ENCODE results near the gene NDUFB7. TPM values are rescaled to one million over a fixed set of nuclear protein-coding genes. Genes with fewer than 3 reads are reported as not detected.
"Not testable (repeated sequence)": the region's sequence is repeated elsewhere in the genome, so short reads cannot be mapped to it uniquely, and the experiment has no call there.

NDUFB7 gene
- polyA plus RNA-seq, 1 experiment = 97.3 TPM

DNA sequence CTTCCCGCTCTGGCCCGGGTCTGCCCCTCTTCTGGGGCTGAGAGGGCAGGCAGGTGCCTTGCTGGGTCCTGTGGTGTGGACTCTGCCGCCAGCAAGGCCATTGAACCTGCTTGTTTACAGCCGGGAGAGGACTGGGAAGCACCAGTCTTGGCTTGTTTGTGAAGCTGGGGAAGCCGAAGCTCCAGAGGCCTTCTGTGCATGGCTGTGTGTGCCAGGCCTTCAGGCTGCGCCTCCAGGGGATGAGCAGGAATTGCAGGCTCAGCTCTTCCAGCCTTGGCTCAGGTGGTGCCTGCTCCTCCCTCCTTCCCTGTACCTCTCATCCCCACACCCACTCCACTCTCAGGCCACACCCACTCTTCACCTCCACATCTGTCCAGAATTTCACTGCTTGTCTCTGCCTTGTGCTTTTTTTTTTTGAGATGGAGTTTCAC, 17.5 kb downstream of the NDUFB7 start:
- no peak for DNase-seq (ENCODE audit: low read depth, low spot score)
- ChIA-PET CTCF (interaction anchor here (0.6 to 4.0 kb wide), 3 partner anchors 16 to 132 kb away, joined by 3 to 69 read pairs (median 4); partner anchors contain the start of gene NDUFB7), POLR2A (no interaction called here)
- TF ChIP-seq, protein P1, sequence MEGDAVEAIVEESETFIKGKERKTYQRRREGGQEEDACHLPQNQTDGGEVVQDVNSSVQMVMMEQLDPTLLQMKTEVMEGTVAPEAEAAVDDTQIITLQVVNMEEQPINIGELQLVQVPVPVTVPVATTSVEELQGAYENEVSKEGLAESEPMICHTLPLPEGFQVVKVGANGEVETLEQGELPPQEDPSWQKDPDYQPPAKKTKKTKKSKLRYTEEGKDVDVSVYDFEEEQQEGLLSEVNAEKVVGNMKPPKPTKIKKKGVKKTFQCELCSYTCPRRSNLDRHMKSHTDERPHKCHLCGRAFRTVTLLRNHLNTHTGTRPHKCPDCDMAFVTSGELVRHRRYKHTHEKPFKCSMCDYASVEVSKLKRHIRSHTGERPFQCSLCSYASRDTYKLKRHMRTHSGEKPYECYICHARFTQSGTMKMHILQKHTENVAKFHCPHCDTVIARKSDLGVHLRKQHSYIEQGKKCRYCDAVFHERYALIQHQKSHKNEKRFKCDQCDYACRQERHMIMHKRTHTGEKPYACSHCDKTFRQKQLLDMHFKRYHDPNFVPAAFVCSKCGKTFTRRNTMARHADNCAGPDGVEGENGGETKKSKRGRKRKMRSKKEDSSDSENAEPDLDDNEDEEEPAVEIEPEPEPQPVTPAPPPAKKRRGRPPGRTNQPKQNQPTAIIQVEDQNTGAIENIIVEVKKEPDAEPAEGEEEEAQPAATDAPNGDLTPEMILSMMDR (IDR thresholded peaks at IDR 0.05; ENCODE audit: low read depth, low read length) = no peak
- Histone ChIP-seq H3K27ac (ENCODE audit: low read depth, low read length) (no peak overlapping the region), H3K9me3 (ENCODE audit: control insufficient read depth, insufficient read depth, low read length) (no peaks in the 10 kb centered on the region; the same call in 1 of the 2 replicates), H3K27me3 (ENCODE audit: control insufficient read depth, insufficient read depth, low read length) (no peaks in the 10 kb centered on the region), H3K4me3 (ENCODE audit: low read depth, low read length) (no peak overlapping the region)

DNA sequence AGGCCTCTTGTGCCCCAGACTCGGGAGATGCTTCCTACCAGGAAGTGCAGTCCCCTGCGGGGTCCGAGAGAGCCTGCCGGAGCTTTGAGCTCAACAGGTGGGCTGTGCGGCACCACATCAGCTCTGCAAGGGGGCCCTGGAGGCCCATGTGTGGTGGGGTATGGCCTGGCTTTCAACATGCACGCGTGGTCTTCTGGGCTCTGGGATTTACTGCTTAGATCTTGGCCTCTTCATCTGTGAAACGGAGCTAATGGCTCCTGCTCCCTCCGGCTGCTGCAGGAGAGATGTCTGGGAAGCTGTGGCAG, 18.0 kb downstream of the NDUFB7 start:
- no peak overlapping the region for H3K4me3 ChIP-seq (ENCODE audit: low read depth, low read length)
- no peaks in the 10 kb centered on the region; the same call in 1 of the 2 replicates for H3K9me3 ChIP-seq (ENCODE audit: control insufficient read depth, insufficient read depth, low read length)
- no peaks in the 10 kb centered on the region for H3K27me3 ChIP-seq (ENCODE audit: control insufficient read depth, insufficient read depth, low read length)
- no peak for DNase-seq (ENCODE audit: low read depth, low spot score)
- no peak overlapping the region for H3K27ac ChIP-seq (ENCODE audit: low read depth, low read length)
- TF ChIP-seq, protein P1 (IDR thresholded peaks at IDR 0.05; ENCODE audit: low read depth, low read length) = no peak
- ChIA-PET CTCF (interaction anchor here (0.6 to 1.1 kb wide), 2 partner anchors 17 to 133 kb away, joined by 3 to 4 read pairs; no protein-coding TSS in a partner anchor), POLR2A (no interaction called here)

DNA sequence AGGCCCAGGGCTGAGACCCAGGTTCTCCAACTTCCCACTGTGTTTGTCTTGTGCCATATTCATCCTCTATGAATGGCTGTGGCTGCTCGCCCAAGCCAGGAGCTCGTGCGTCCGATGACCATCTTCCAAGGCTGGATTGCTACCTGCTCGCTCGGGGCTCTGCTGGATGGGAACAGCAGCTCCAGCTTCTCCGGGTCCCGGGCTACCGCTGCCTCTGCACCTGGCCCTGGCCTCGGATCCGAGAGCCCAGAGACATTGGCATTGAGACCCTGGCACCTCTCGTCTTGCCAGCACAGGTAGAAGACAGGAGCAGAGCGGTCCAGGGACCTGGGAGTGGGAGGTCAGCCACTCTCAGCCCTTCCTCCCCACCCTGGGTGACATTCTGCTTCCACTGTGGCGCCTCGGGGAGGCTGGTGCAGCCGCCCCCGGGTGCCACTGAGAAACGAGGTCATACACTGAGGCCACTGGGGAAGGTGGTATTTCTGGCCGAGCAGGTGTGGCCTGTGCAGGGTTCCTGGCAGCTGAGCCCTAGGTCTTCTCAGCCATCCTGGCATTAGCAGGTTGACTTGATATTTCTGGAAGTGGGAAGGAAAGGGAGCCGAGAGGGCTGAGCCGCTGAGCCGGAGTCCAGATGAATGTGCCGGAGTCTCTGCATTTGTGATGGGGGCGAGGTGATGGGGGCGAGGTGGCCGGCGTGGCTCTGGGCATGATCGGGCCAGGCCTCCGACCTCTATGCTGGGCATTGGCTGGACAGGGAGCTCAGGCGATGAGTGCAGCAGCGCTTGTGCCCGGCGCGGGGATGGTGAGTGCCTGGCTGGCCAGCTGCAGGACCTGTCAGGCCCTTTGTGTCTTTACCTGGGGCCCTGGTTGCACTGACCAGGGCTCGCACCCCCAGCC, 18.6 kb downstream of the NDUFB7 start:
- no peaks in the 10 kb centered on the region for H3K27me3 ChIP-seq (ENCODE audit: control insufficient read depth, insufficient read depth, low read length)
- H3K27ac ChIP-seq (ENCODE audit: low read depth, low read length) = no peak overlapping the region
- POLR2A ChIA-PET = no interaction called here
- DNase-seq (ENCODE audit: low read depth, low spot score) = no peak
- CTCF ChIA-PET = interaction anchor here (0.6 to 1.1 kb wide), 2 partner anchors 21 to 133 kb away, joined by 3 to 4 read pairs; no protein-coding TSS in a partner anchor
- no peaks in the 10 kb centered on the region; the same call in 1 of the 2 replicates for H3K9me3 ChIP-seq (ENCODE audit: control insufficient read depth, insufficient read depth, low read length)
- TF ChIP-seq, protein P1 (IDR thresholded peaks at IDR 0.05; ENCODE audit: low read depth, low read length) = no peak
- no peak overlapping the region for H3K4me3 ChIP-seq (ENCODE audit: low read depth, low read length)

DNA sequence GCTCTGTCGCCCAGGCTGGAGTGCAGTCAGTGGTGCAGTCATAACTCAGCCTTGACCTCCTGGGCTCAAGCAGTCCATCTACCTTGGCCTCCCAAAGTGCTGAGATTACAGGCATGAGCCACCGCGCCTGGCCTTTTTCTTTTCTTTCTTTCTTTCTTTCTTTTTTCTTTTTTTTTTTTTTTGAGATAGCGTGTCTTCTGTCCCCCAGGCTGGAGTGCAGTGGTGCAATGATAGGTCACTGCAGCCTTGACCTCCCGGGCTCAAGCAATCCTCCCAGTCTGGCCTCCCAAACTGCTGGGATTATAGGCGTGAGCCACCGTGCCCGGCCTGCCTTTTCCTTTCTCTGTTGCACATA, 19.9 kb downstream of the NDUFB7 start:
- H3K9me3 ChIP-seq (ENCODE audit: control insufficient read depth, insufficient read depth, low read length); POLR2A ChIA-PET: not testable (repeated sequence)

DNA sequence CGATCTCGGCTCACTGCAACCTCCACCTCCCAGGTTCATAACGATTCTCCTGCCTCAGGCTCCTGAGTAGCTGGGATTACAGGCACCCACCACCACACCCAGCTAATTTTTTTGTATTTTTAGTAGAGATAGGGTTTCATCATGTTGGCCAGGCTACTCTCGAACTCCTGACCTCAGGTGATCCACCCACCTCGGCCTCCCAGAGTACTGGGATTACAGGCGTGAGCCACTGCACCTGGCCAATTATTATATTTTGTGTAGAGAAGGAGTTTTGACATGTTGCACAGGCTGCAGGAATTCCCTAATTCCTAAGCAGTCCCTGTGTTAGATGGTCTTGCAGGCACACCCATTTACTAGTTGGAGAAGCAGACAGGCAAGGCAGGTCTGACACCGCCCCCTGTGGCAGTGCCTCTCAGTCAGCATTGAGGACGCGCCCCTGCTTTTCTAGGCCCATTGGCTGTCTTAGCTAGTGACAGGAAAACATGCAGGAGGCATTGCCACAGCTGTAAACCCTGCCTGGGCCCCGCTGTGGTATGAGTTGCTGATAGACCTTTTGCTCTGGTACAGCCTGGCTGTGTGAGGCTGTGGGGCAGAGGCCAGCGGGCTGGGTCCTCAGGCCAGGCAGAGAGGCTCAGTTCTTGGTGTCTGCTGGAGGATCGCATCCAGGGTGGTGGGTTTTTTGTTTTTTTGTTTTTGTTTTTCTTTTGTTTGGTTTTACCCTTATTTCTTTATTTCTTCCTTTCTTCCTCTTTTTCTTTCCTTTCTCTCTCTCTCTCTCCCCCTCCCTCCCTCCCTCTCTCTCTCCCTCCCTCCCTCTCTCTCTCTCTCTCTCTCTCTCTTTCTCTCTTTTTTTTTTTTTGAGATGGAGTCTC, 20.5 kb downstream of the NDUFB7 start:
- H3K9me3 ChIP-seq (ENCODE audit: control insufficient read depth, insufficient read depth, low read length); H3K27me3 ChIP-seq (ENCODE audit: control insufficient read depth, insufficient read depth, low read length); POLR2A ChIA-PET; DNase-seq (ENCODE audit: low read depth, low spot score); H3K4me3 ChIP-seq (ENCODE audit: low read depth, low read length): not testable (repeated sequence)
- TF ChIP-seq, protein P1 (IDR thresholded peaks at IDR 0.05; ENCODE audit: low read depth, low read length) = peak; percentile 18; the same call in 1 of the 2 replicates
- CTCF ChIA-PET = interaction anchor here (1.6 kb wide), 1 partner anchor 21 kb away, joined by 3 read pairs; no protein-coding TSS in a partner anchor
- H3K27ac ChIP-seq (ENCODE audit: low read depth, low read length) = peak overlapping the region; percentile 31

More for the DNA sequence above, 19.9 kb downstream of the NDUFB7 start:
- CTCF ChIA-PET; H3K4me3 ChIP-seq (ENCODE audit: low read depth, low read length); H3K27me3 ChIP-seq (ENCODE audit: control insufficient read depth, insufficient read depth, low read length); H3K27ac ChIP-seq (ENCODE audit: low read depth, low read length); DNase-seq (ENCODE audit: low read depth, low spot score): not testable (repeated sequence)

All from AG04450 (cell line).